Tibial nerve (tissue), 4 donors: ENCODE measurements around the gene CISTR. TPM values are rescaled to one million over a fixed set of nuclear protein-coding genes. Genes with fewer than 3 reads are reported as not detected.
A peak's percentile ranks its signal among the peaks of the same experiment; 100 is the strongest.

Experiments
- DNase-seq, 2 donors: peaks; one replicate each; pipeline ENCODE4 v3.0.0-alpha.2; 2019; ENCODE audit warnings: low spot score in 2 of 2
- H3K27ac ChIP-seq, 4 donors: fragments of 200-600 bp; sonication (generic) in 3 of 4; one replicate each; pipeline ENCODE4 v1.5.1; 2017 to 2019; ENCODE audit warnings: mild to moderate bottlenecking in 1 of 4
- H3K27me3 ChIP-seq, 2 donors: fragments of 200-600 bp; sonication (generic) in 1 of 2; one replicate each; pipeline versions ENCODE4 v1.5.1 to v1.6.0; 2017 to 2019
- H3K36me3 ChIP-seq, 3 donors: fragments of 200-600 bp; sonication (generic); one replicate each; pipeline ENCODE4 v1.5.1; 2018 to 2019
- H3K4me1 ChIP-seq, 4 donors: fragments of 200-600 bp; sonication (generic) in 3 of 4; one replicate each; pipeline ENCODE4 v1.5.1; 2017 to 2019
- H3K4me3 ChIP-seq, 4 donors: fragments of 200-600 bp; sonication (generic) in 3 of 4; one replicate each; pipeline ENCODE4 v1.5.1; 2017 to 2019; ENCODE audit warnings: mild to moderate bottlenecking in 1 of 4, moderate library complexity in 1 of 4
- H3K9me3 ChIP-seq, 4 donors: fragments of 200-600 bp; sonication (generic) in 3 of 4; one replicate each; pipeline ENCODE4 v1.5.1; 2017 to 2019
- CTCF ChIP-seq, 5 experiments: fragments of 200-600 bp in 3 of 5; fragments of 450-650 bp in 2 of 5; sonication (generic) in 3 of 5; IDR thresholded peaks; one replicate each; pipeline ENCODE4 v1.5.1; 2016 to 2019; ENCODE audit warnings: antibody characterized with exemption in 5 of 5, mild to moderate bottlenecking in 3 of 5, moderate library complexity in 2 of 5
- EP300 ChIP-seq, 2 donors: sonication (generic); formaldehyde crosslinking; IDR thresholded peaks; one replicate each; pipeline ENCODE4 v1.6.1; 2017; ENCODE audit warnings: antibody characterized with exemption in 2 of 2, mild to moderate bottlenecking in 1 of 2
- POLR2A ChIP-seq, 2 donors: fragments of 450-650 bp; IDR thresholded peaks; one replicate each; pipeline ENCODE4 v1.6.1; 2017; ENCODE audit warnings: antibody characterized with exemption in 2 of 2, mild to moderate bottlenecking in 2 of 2, moderate library complexity in 2 of 2
- WGBS, 2 donors: methylation state at CpG; one replicate each; pipeline ENCODE4 v1.1.5; 2018; 5-methylcytosine and 5-hydroxymethylcytosine counted together
- total RNA-seq, 4 donors: library from RNA; depleted of rRNA; stranded (reverse); fragments of >200 nt; gene quantifications; one replicate each; pipeline ENCODE4 v1.1.0, GENCODE V29; 2016

The CISTR gene
- total RNA-seq, 4 donors from 2014 or later: not detected

GRCh38 chr12:53729644-53730043 lies 22.1 kb downstream of the CISTR start:
- Histone ChIP-seq H3K9me3 (no peaks in the 10 kb centered on the region), H3K4me3 (no peak overlapping the region), H3K36me3 (peaks cover 0 to 7% (median 0%) of the 10 kb centered on the region in 3 donors), H3K27ac (no peak overlapping the region), H3K27me3 (peaks cover 0 to 5% of the 10 kb centered on the region in 2 donors), H3K4me1 (peaks cover 0 to 24% (median 18%) of the 10 kb centered on the region in 4 donors)
- no peak for DNase-seq
- TF ChIP-seq EP300 (IDR thresholded peaks at IDR 0.05): no peak
- no peak for TF ChIP-seq CTCF (IDR thresholded peaks at IDR 0.05)

- DNase-seq: no peak
- H3K9me3 ChIP-seq: no peaks in the 10 kb centered on the region
- H3K27me3 ChIP-seq: peaks cover 0 to 5% of the 10 kb centered on the region in 2 donors
- peaks cover 0 to 24% (median 18%) of the 10 kb centered on the region in 4 donors for H3K4me1 ChIP-seq
- H3K36me3 ChIP-seq: peaks cover 0 to 21% (median 0%) of the 10 kb centered on the region in 3 donors
- TF ChIP-seq POLR2A (IDR thresholded peaks at IDR 0.05) (no peak), EP300 (IDR thresholded peaks at IDR 0.05) (no peak), CTCF (IDR thresholded peaks at IDR 0.05) (no peak)
- WGBS, 2 donors: 52 to 54% methylated on average over 7 of the region's 7 CpGs
- peak overlapping the region in 2 of 4 donors; percentile 81 to 84 for H3K4me3 ChIP-seq
- peak overlapping the region in 2 of 4 donors; percentile 80 to 92 for H3K27ac ChIP-seq
Measured at GRCh38 chr12:53728206-53728605, 23.6 kb downstream of the CISTR start.

GRCh38 chr12:53727310-53728041 lies 24.3 kb downstream of the CISTR start, which contains the start of gene CALCOCO1:
CALCOCO1 (minus strand) TSS chr12:53727452; CDS start chr12:53725242, 2,210 bp downstream.
- 0% methylated on average over 37 to 38 of the region's 38 CpGs for WGBS, 2 donors
- Histone ChIP-seq H3K27ac (peak within 1 kb of the TSS; percentile 50 to 92 (median 83)), H3K36me3 (peaks cover 0 to 28% (median 0%) of the 10 kb centered on the region in 3 donors), H3K4me1 (peaks cover 0 to 24% (median 18%) of the 10 kb centered on the region in 4 donors), H3K27me3 (peaks cover 0 to 5% of the 10 kb centered on the region in 2 donors), H3K9me3 (no peaks in the 10 kb centered on the region), H3K4me3 (peak within 1 kb of the TSS; percentile 71 to 84 (median 77))
- DNase-seq: peak; percentile 93 to 96
- TF ChIP-seq CTCF (IDR thresholded peaks at IDR 0.05) (no peak), EP300 (IDR thresholded peaks at IDR 0.05) (peak; percentile 88 to 89), POLR2A (IDR thresholded peaks at IDR 0.05) (peak; percentile 13 to 44)

GRCh38 chr12:53726946-53727309 lies 24.9 kb downstream of the CISTR start:
- peaks cover 0 to 34% (median 4%) of the 10 kb centered on the region in 3 donors for H3K36me3 ChIP-seq
- peak overlapping the region; percentile 50 to 92 (median 83) for H3K27ac ChIP-seq
- DNase-seq: no peak
- no peaks in the 10 kb centered on the region for H3K9me3 ChIP-seq
- H3K4me3 ChIP-seq: peak overlapping the region; percentile 71 to 84 (median 77)
- peaks cover 0 to 4% of the 10 kb centered on the region in 2 donors for H3K27me3 ChIP-seq
- no peak for TF ChIP-seq EP300 (IDR thresholded peaks at IDR 0.05)
- no peak for TF ChIP-seq POLR2A (IDR thresholded peaks at IDR 0.05)
- no peak for TF ChIP-seq CTCF (IDR thresholded peaks at IDR 0.05)
- H3K4me1 ChIP-seq: peaks cover 0 to 24% (median 18%) of the 10 kb centered on the region in 4 donors
- WGBS, 2 donors: 1 to 5% methylated on average over 15 of the region's 15 CpGs

- WGBS, 2 donors: 12 to 27% methylated on average over 2 of the region's 2 CpGs
- Histone ChIP-seq H3K4me3 (peak overlapping the region; percentile 71 to 84 (median 77)), H3K4me1 (peaks cover 0 to 24% (median 18%) of the 10 kb centered on the region in 4 donors), H3K9me3 (no peaks in the 10 kb centered on the region), H3K27ac (peak overlapping the region in 3 of 4 donors; percentile 80 to 92 (median 86)), H3K27me3 (no peaks in the 10 kb centered on the region), H3K36me3 (peaks cover 0 to 40% (median 10%) of the 10 kb centered on the region in 3 donors)
- TF ChIP-seq EP300 (IDR thresholded peaks at IDR 0.05) (no peak), POLR2A (IDR thresholded peaks at IDR 0.05) (no peak), CTCF (IDR thresholded peaks at IDR 0.05) (no peak)
- no peak for DNase-seq
Measured at GRCh38 chr12:53726341-53726740, 25.4 kb downstream of the CISTR start.
